GM20431 (cell line): ENCODE results near the gene PKIG.

Experiments
- in situ Hi-C: fragments of 300-500 bp; cut with MseI, MboI; formaldehyde crosslinking; loops from one replicate; pipeline ENCODE4 v1.15.0; 2020; ENCODE audit warnings: low sequenced_read_pairs; ENCODE audit not compliant: unreplicated experiment

Gene PKIG

DNA sequence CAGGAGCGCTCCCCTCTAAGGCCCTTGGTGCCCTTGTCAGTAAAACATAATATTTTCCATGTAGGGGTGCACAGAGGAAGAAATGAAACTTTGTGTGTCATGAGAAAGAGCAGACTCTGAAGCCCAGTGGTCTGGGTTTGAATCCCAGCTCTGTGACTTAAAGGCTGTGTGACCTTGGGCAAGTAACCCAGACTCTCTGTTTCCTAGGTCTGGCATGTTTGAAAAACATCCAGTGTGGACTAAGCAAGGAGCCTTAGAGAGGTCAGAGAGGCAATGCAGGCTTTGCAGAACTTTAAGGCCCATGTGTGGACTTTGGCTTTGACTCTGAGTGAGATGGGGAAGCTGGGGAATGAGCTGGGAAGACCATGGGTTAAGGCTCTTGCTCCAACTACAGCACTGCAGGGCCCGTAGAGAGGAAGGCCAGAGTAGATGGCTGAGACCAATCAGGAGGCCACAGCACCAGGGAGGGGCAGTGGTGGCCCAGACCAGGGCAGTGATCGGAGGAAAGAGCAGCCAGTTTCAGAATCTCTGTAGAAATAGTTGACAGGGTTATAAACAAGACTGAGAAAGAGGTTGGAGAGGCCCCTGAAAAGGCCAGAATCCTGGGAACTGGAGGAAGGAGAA lies 50.9 kb downstream of the PKIG start:
- in situ Hi-C loops: no loop called here

DNA sequence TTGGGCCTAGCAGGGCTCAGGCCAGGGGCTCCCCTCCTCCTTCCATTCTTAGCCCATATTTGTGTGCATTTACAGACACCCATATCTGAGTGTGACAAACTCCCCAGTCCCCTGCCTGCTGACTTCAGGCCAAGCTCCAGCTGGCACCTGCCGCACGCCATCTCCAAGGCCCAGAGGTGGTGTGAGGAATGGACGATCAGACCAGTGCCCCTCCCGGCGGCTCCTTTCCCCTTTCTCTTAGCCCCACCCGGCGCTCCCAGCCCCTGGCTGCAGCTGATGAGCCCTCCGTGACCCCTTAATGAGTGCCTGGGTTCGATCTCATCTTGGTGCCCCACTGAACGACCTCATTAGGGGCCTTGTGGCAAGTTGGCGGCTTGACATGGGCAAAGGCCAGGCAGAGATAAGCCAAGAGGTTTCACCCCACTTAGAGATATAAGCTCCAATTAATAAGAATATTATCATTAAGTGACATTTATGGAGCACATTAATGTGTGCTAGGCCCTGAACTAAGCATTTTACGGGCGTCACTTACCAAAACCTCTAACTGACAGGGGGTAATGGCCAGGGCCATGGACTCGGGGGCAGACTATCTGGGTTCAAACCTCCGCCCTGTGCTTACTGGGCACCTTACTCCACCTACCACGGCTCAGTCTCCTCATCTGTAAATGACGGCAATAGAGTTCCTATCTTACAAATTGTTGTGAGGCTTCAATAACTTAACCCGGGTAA lies 51.7 kb downstream of the PKIG start:
- in situ Hi-C loops: no loop called here

DNA sequence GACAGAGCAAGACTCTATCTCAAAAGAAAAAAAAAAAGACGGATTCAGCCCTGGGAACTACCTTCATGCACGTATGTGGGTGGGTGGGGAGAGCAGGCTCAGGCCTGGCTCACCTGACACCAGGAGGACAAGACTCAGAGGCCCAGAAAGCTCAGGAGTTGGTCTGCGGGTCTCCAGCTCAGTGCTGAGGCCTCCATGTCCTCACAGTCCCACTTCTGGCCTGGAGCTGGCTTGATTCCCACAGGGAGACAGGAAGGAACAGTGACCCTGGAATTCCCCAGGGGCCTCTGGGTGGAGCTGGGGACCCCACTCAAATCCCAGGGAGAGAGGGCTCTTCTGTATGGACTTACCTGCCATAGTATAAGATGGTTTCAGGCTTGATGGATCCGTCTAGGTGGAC lies 53.5 kb downstream of the PKIG start:
- in situ Hi-C loops: no loop called here

DNA sequence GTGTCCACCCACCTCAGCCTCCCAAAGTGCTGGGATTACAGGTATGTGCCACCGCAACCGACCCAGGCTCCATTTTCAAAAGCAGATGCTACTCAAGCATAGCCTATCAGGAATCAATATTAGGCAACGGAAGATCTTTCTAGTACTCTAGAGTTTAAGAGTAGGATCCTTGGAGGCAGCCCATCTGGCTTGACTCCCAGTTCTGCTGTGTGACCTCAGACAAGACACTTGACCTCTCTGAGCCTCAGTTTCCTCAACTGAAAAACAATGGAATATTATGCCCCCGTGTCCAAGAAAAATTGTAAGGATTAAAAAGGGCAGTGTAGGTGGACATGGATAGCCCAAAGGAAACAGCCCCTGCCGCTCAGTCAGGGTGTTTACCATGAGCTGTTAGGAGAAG lies 54.7 kb downstream of the PKIG start:
- in situ Hi-C loops: no loop called here

DNA sequence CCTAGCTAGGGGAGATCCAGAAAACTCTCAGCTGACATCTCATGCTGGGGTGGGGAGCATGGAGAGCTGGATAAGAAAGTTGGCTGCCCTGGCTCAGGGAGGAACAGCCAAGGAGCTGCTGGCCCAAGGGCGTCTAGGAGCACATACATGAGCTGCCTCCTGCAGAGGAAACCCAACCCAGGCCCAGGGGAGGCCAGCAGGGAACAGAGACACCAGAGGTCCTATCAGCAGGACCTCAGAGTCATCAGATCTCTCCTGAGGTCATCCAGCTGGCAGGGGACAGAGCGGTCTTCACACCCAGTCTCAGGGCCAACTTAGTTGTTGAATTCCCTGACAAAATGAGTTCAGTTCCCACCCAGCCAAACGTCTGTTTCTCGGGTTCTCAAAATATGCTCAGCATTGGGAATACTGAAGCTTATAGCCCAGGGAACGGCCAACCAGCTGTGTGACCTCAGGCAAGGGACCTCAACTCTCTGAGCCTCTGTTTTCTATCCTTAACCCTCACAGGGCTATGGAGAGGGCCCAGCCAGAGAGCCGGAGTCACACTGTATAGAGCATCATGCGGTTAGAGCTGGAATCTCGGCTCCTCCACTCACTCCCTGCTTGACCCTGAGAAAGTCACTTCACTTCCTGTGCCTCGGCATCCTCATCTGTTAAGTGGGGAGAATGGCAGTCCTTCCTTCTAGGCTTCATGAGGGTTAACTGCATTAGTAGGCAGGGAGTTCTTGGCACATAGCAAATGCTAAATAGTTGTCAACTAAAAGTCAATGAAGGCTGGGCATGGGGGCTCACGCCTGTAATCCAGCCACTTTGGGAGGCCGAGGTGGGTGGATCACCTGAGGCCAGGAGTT lies 55.4 kb downstream of the PKIG start:
- in situ Hi-C loops: no loop called here

DNA sequence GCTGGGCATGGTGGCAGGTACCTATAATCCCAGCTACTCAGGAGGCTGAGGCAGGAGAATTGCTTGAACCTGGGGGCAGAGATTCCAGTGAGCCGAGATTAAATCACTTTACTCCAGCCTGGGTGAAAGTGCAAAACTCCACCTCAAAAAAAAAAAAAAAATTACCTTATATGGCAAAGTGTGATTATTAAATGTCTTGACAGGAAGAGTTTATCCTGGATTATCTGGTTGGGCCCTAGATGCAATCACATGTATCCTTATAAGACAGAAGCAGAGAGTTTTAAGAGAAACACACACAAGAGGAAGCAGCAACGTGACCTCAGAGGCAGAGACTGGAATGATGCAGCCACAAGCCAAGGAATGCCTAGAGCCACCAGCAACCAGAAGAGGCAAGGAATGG lies 58.1 kb downstream of the PKIG start:
- in situ Hi-C loops: no loop called here

DNA sequence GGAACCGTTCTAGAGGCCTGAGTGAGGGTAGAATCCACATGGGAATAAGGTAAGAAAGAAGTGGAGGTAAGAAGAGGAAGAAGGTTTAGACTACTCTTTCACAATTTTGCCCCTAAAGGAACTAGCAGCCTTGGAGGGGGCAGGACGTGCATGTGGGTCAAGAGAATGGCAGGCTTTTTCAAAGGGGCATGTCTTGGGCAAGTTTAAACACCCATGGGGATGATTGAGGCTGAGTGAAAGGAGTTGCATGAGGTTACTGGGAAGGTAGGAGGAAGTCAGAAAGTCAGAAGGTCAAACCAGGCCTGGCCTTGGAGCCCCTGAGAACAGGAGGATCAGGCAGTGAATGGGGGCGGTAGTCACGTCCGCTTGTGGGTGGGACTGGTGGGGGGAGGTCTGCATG lies 58.9 kb downstream of the PKIG start:
- in situ Hi-C loops: no loop called here

DNA sequence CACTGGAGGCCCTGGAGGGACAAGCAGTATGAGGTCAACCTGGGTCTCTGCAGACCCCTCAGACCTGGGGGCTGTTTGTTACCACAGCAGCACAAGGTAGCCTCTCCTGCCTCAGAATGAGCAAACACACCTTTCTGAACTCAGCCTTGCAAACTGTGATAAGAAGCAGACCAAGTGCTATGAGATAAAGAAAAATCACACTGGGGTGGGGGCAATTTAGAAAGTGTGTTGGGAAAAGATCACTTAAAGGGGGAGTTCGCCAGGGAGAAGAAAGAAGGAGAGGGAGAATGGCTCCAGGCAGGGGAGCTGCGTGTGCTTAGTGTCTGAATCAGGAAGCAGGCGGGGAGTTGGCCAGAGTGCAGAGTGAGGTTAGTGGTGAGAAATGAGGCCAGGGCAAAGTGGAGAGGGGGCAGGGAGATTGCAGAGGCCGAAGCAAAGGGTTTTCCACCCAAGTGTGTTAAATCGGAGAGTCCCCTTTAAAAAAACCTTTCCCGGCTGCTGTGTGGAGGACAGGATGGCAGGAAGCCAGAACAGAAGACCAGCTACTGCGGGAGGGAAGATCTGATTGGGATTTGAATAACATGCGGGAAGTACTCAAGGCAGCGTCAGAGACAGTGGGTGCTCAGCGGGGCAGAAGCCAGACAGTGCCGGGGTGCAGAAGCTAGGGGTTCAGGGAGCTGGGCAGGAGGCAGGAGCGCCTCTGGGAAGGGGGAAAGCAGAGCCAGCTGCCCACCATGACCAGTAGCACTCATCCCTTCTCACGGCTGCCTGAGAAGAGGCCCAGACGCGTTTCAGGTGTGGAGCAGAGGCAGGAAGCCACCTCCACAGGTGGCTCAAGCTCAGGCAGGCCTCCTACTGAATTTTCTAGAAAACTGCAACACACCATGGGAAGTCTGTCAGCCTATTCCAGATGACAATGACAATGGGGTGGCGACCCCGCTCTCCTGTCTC lies 60.1 kb downstream of the PKIG start:
- in situ Hi-C loops: no loop called here

DNA sequence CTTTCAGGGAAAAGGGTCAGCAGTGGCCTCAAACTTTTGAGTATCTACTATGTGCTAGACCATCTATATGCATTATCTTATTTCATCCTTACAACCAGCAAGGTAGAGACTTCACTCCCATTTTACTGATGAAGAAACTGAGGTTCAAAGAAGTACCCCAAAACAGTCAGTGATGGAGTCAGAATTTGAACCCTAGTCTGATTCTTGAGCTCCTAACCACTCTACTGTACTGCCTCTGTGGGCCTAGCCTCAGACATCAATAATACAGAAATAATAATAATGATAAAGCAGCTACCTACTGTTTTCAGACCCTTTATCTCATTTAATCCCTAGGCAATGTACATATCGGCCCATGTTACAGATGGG lies 60.8 kb downstream of the PKIG start:
- in situ Hi-C loops: no loop called here

DNA sequence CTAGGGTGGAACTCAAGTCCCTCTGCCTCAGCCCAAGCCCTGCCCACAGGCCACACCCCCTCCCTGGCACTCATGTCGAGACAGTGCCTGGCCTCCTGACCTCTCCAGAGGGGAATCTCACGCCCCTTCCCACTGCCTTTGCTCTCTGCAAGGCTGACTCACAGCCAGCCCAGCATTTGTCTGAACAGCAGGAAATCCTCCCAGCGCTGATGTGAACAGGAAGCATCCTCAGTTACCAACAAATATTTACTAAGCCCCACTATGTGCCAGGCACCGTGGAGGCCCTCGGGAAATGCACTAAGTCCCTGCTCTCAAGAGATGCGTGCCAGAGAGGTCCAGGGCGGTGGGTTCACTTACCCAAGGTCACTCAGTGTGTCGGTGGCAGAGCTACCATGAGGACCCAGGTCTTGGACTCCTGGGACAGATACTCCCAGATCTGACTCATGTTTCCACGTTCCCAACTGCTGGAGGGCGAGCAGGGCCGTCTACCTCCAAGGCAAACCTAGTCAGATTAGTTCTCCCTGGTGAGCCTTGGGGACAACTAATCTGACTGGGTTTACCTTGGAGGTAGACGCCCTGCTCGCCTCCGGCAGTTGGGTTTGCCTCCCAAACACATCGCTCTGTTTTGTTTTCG lies 61.3 kb downstream of the PKIG start:
- in situ Hi-C loops: no loop called here

DNA sequence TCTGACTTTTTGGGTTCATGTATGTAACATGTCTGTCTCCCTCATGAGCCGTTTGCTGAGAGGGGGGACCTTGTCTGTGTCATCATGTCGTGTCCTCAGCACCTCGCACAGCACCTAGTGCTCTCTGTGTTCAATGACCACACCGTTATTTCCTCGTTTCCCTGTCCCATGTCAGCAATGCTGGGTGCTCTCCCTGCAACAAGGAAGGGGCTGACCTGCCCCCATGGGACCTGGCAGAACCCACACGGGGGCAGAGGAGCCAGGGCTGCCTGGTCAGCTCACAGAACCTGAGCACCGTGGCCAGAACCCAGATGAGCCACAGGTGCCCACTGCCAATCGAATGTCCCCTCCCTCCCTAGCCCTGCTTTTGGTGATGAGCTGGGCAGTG lies 61.8 kb downstream of the PKIG start:
- in situ Hi-C loops: no loop called here

DNA sequence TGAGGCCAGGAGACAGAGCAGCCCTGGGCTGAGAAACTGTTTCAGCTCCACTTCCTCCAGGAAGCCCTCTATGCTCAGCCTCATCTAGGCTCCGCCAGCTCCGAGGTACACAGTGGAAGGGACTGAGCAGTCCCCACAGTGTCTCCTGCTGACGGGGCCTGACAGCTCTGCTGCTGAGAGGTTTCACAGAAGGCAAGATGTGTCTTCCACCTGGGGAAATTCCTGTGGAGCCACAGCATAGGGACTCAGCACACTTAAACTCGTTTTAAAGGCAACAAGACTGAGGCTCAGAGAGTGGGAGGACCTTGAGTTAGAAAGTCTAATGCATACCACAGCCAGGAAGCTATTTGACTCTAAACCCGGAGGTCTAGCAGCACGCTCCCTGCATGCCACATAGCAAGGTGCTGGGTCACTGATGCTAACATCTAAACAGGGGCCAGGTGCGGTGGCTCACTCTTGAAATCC lies 62.3 kb downstream of the PKIG start:
- in situ Hi-C loops: no loop called here

DNA sequence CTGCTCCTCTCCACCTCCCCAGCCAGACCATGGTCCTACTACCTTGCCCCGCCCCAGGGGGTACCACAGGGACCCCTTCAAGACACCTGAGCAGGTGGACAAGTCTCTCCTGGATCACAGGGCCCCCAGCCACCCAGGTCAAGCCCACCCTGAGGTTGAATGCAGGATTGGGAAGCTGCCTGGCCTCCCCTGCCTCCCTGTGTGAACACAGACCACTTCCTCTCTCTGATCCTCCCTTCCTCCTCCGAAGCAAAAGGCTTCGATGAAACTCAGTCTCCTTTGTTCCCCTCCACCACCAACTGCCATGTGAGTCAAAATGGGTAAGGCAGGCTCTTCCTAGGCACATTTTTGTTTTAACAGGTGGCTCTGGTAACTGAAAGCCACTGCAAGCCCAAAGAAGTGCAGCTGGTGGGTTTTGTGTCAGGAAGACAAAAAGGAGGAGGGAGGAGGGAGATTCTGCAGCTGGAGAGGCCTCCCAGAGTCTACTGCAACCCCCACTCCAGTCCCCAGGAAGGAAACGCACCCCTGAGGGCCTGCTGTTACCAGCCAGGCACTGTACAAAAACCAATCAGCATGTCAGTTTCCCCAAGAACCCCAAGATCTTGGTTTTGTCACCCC lies 63.8 kb downstream of the PKIG start:
- in situ Hi-C loops: no loop called here

DNA sequence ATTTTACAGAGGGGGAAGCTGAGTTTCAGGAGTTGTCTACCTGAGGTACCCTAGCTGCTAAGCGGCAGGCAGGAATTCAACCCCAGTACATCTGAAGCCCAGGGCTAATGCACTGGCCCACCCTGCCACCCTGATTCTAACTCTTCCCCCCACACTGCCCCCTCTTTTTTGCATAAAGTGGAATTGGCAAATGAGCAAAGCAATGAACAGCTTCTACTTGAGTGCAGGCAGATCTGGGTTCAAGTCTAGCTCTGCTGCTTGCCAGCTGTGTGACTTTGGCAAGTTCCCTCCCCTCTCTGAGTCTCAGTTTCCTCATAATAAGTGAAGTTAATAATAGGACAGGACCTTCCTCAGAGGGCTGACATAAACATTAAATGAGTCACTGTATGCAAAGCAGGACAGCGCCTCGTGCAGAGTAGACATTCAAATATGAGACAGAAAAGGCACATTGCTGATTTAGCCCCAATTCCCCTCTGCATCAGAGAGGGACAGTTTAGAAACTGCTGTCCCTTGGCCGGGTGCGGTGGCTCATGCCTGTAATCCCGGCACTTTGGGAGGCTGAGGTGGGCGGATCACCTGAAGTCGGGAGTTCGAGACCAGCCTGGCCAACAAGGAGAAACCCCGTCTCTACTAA lies 64.4 kb downstream of the PKIG start:
- in situ Hi-C loops: no loop called here

DNA sequence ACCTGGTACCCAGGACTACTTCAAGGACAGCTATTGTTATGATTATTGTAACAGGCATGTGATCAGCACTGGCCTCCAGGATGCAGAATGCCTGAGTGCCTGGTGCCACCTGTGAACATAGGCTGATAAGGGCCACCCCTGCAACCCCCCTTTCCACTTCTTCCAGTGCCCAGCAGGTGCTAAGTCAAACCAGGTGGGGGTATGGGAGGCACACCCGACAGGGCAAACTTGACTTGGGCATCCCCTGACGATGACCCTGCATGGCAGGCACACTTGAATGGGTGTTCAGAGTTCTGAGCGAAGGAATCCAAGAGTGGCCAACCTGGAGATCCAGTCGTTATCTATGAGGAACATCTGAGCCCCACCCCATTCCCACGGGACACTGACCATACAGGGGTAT lies 65.7 kb downstream of the PKIG start:
- in situ Hi-C loops: no loop called here

DNA sequence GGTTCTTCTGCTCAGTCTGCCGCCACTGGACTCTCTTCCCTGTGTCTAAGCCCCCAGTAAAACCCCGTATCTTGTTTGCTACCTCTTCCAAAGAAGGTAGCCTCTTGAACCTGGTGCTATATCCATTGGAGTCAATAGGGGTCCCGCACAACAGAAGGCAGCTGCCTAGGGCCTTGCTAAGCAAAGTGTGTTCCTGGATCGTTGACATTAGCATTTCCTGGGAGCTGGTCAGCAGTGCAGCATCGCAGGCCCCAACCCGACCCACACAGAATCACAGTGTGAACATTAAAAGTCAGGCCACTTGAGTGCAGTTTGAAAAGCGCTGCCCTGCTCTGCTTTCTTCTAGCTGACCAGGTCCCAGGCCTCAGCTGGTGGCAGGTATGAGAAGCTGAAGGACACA lies 66.2 kb downstream of the PKIG start:
- in situ Hi-C loops: no loop called here

DNA sequence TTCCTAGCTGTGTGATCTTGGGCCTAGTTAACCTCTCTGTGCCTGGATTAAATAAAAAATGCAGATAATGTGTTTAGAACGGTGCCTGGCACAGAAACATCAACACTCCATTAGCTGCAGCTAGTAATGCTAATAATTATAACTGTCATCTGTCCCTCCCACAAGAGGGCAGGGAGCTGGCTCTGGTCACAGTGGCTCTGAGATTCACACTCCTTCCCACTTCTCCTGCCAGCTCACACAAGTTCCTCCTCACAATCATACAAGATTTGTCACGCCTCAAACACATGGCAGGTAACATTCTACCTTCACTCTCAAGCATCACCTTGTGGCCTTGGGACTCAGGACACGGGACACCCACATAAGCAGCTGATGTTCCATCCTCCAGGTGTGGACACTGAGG lies 66.7 kb downstream of the PKIG start:
- in situ Hi-C loops: no loop called here

DNA sequence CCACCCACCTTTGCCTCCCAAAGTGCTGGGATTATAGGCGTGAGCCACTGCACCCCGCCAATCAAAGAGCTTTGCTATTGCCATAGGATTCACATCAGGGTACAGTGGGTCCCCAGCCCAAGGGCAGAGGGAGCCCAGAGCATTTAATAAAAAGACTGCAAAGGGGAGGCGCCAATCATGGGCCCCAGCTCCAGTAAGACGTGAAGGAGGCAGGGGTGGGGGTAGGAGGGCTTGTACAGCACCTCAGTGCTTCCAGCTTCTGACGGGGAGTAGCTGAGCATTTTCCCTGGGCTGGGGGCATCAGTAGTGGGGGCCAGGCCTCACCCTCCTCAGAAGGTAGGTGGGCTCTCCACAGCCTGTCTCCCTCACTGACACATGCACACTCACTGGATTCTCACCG lies 67.6 kb downstream of the PKIG start:
- in situ Hi-C loops: no loop called here
